ENCODE data around the gene LAMB1. TPM values are rescaled to one million over a fixed set of nuclear protein-coding genes. Genes with fewer than 3 reads are reported as not detected.
"Not testable (repeated sequence)": the region's sequence is repeated elsewhere in the genome, so short reads cannot be mapped to it uniquely, and the experiment has no call there.

Gene LAMB1
- total RNA-seq, 1 donor from 2014 or later: 0.41 TPM

DNA sequence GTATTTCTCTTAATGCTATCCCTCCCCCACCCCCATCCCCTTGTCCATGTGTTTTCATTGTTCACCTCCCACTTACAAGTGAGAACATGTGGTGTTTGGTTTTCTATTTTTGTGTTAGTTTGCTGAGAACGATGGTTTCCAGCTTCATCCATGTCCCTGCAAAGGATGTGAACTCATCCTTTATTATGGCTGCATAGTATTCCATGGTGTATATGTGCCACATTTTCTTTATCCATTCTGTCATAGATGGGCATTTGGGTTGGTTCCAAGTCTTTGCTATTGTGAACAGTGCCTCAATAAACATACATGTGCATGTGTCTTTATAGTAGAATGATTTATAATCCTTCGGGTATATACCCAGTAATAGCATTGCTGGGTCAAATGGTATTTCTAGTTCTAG lies 81.1 kb downstream of the LAMB1 start:
- DNase-seq (ENCODE audit: low spot score); H3K9me3 Mint-ChIP-seq; H3K27me3 Mint-ChIP-seq (ENCODE audit: low read depth); H3K4me3 Mint-ChIP-seq (ENCODE audit: low read depth); H3K27ac Mint-ChIP-seq: not testable (repeated sequence)
- peaks cover 39% of the 10 kb centered on the region for H3K4me1 Mint-ChIP-seq (ENCODE audit: low read depth)
- intact Hi-C loops (cut with micrococcal nuclease): loop anchor here (10.0 kb wide), 1 partner anchor 83 kb away; the partner anchor contains the start of gene LAMB1
- H3K36me3 Mint-ChIP-seq (ENCODE audit: low read depth): peaks cover 84% of the 10 kb centered on the region

GRCh38 chr7:107920048-107920772 lies 82.8 kb downstream of the LAMB1 start:
- H3K36me3 Mint-ChIP-seq (ENCODE audit: low read depth): peaks cover 80% of the 10 kb centered on the region
- H3K9me3 Mint-ChIP-seq: peaks cover 4% of the 10 kb centered on the region
- intact Hi-C loops (cut with micrococcal nuclease): loop anchor here (10.0 kb wide), 1 partner anchor 85 kb away; the partner anchor contains the start of gene LAMB1
- no peaks in the 10 kb centered on the region for H3K27me3 Mint-ChIP-seq (ENCODE audit: low read depth)
- no peak overlapping the region for H3K4me3 Mint-ChIP-seq (ENCODE audit: low read depth)
- H3K4me1 Mint-ChIP-seq (ENCODE audit: low read depth): peaks cover 36% of the 10 kb centered on the region
- DNase-seq (ENCODE audit: low spot score): no peak
- no peak overlapping the region for H3K27ac Mint-ChIP-seq

DNA sequence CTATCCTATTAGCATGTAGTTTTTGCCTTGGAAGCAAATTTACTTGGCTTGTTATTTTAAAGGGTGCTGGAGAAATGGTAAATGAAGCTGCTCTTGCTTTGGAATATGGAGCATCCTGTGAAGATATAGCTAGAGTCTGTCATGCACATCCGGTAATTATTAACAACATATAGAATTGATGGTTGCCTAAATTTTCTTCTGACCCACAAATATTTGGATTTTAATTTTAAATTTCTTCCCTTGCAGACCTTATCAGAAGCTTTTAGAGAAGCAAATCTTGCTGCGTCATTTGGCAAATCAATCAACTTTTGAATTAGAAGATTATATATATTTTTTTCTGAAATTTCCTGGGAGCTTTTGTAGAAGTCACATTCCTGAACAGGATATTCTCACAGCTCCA lies 84.0 kb downstream of the LAMB1 start:
- Mint-ChIP-seq H3K27ac (no peak overlapping the region), H3K9me3 (peaks cover 4% of the 10 kb centered on the region), H3K4me3 (ENCODE audit: low read depth) (no peak overlapping the region), H3K27me3 (ENCODE audit: low read depth) (no peaks in the 10 kb centered on the region), H3K36me3 (ENCODE audit: low read depth) (peaks cover 85% of the 10 kb centered on the region), H3K4me1 (ENCODE audit: low read depth) (peaks cover 34% of the 10 kb centered on the region)
- DNase-seq (ENCODE audit: low spot score): no peak
- intact Hi-C loops (cut with micrococcal nuclease): no loop called here

GRCh38 chr7:107917763-107918651 lies 85.0 kb downstream of the LAMB1 start:
- intact Hi-C loops (cut with micrococcal nuclease): no loop called here
- Mint-ChIP-seq H3K4me1 (ENCODE audit: low read depth) (peaks cover 35% of the 10 kb centered on the region), H3K4me3 (ENCODE audit: low read depth) (no peak overlapping the region), H3K27me3 (ENCODE audit: low read depth) (no peaks in the 10 kb centered on the region), H3K9me3 (peaks cover 4% of the 10 kb centered on the region), H3K27ac (no peak overlapping the region), H3K36me3 (ENCODE audit: low read depth) (peaks cover 86% of the 10 kb centered on the region)
- DNase-seq (ENCODE audit: low spot score): no peak

DNA sequence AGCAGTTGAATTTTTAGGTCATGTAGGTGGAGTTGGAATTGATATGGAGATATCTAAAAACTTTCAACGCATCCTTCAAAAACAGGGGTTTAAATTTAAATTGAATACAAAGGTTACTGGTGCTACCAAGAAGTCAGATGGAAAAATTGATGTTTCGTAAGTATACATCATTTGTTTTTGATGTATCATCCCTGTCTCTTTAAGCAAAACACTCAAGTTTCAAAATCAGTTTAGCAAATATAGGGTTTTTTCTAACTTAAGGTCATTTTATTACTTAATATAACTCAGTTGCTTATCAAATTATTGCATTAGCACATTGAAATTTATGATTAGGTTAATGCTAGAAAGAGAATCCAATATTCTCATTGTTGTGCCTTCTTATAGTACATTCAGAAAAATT lies 87.4 kb downstream of the LAMB1 start:
- Mint-ChIP-seq H3K4me1 (ENCODE audit: low read depth) (peaks cover 26% of the 10 kb centered on the region), H3K27me3 (ENCODE audit: low read depth) (no peaks in the 10 kb centered on the region), H3K36me3 (ENCODE audit: low read depth) (peaks cover 85% of the 10 kb centered on the region), H3K9me3 (peaks cover 5% of the 10 kb centered on the region), H3K27ac (no peak overlapping the region), H3K4me3 (ENCODE audit: low read depth) (no peak overlapping the region)
- intact Hi-C loops (cut with micrococcal nuclease): no loop called here
- DNase-seq (ENCODE audit: low spot score): no peak

GRCh38 chr7:107914831-107915230 lies 88.1 kb downstream of the LAMB1 start:
- Mint-ChIP-seq H3K27me3 (ENCODE audit: low read depth) (no peaks in the 10 kb centered on the region), H3K9me3 (peaks cover 5% of the 10 kb centered on the region), H3K4me1 (ENCODE audit: low read depth) (peaks cover 23% of the 10 kb centered on the region), H3K36me3 (ENCODE audit: low read depth) (peaks cover 84% of the 10 kb centered on the region), H3K4me3 (ENCODE audit: low read depth) (no peak overlapping the region), H3K27ac (no peak overlapping the region)
- DNase-seq (ENCODE audit: low spot score): no peak
- intact Hi-C loops (cut with micrococcal nuclease): no loop called here

- Mint-ChIP-seq H3K9me3 (peaks cover 5% of the 10 kb centered on the region), H3K27me3 (ENCODE audit: low read depth) (no peaks in the 10 kb centered on the region), H3K36me3 (ENCODE audit: low read depth) (peaks cover 87% of the 10 kb centered on the region), H3K4me3 (ENCODE audit: low read depth) (no peak overlapping the region), H3K27ac (no peak overlapping the region), H3K4me1 (ENCODE audit: low read depth) (peaks cover 23% of the 10 kb centered on the region)
- intact Hi-C loops (cut with micrococcal nuclease): no loop called here
- DNase-seq (ENCODE audit: low spot score): no peak
Measured at GRCh38 chr7:107913851-107914250, 89.1 kb downstream of the LAMB1 start.

GRCh38 chr7:107911981-107912380 lies 91.0 kb downstream of the LAMB1 start:
- Mint-ChIP-seq H3K4me3 (ENCODE audit: low read depth) (no peak overlapping the region), H3K4me1 (ENCODE audit: low read depth) (peaks cover 20% of the 10 kb centered on the region), H3K27ac (no peak overlapping the region), H3K9me3 (peaks cover 5% of the 10 kb centered on the region), H3K27me3 (ENCODE audit: low read depth) (no peaks in the 10 kb centered on the region), H3K36me3 (ENCODE audit: low read depth) (peaks cover 81% of the 10 kb centered on the region)
- intact Hi-C loops (cut with micrococcal nuclease): no loop called here
- DNase-seq (ENCODE audit: low spot score): no peak

GRCh38 chr7:107909445-107909844 lies 93.5 kb downstream of the LAMB1 start:
- DNase-seq (ENCODE audit: low spot score): no peak
- Mint-ChIP-seq H3K4me1 (ENCODE audit: low read depth) (peaks cover 13% of the 10 kb centered on the region), H3K9me3 (peaks cover 5% of the 10 kb centered on the region), H3K4me3 (ENCODE audit: low read depth) (no peak overlapping the region), H3K36me3 (ENCODE audit: low read depth) (peaks cover 82% of the 10 kb centered on the region), H3K27ac (no peak overlapping the region), H3K27me3 (ENCODE audit: low read depth) (no peaks in the 10 kb centered on the region)
- intact Hi-C loops (cut with micrococcal nuclease): no loop called here

- Mint-ChIP-seq H3K36me3 (ENCODE audit: low read depth) (peaks cover 78% of the 10 kb centered on the region), H3K4me3 (ENCODE audit: low read depth) (no peak overlapping the region), H3K9me3 (peaks cover 5% of the 10 kb centered on the region), H3K27ac (no peak overlapping the region), H3K27me3 (ENCODE audit: low read depth) (no peaks in the 10 kb centered on the region), H3K4me1 (ENCODE audit: low read depth) (peaks cover 2% of the 10 kb centered on the region)
- no peak for DNase-seq (ENCODE audit: low spot score)
- intact Hi-C loops (cut with micrococcal nuclease): no loop called here
Measured at GRCh38 chr7:107907790-107908189, 95.2 kb downstream of the LAMB1 start.

GRCh38 chr7:107902381-107902780 lies 100.6 kb downstream of the LAMB1 start:
- intact Hi-C loops (cut with micrococcal nuclease): no loop called here
- Mint-ChIP-seq H3K9me3 (no peaks in the 10 kb centered on the region), H3K4me3 (ENCODE audit: low read depth) (no peak overlapping the region), H3K27ac (peak overlapping the region; percentile 8), H3K36me3 (ENCODE audit: low read depth) (peaks cover 52% of the 10 kb centered on the region), H3K4me1 (ENCODE audit: low read depth) (peaks cover 12% of the 10 kb centered on the region), H3K27me3 (ENCODE audit: low read depth) (no peaks in the 10 kb centered on the region)
- DNase-seq (ENCODE audit: low spot score): no peak

- H3K27me3 Mint-ChIP-seq (ENCODE audit: low read depth): no peaks in the 10 kb centered on the region
- peaks cover 52% of the 10 kb centered on the region for H3K36me3 Mint-ChIP-seq (ENCODE audit: low read depth)
- H3K9me3 Mint-ChIP-seq: no peaks in the 10 kb centered on the region
- H3K27ac Mint-ChIP-seq: no peak overlapping the region
- peaks cover 22% of the 10 kb centered on the region for H3K4me1 Mint-ChIP-seq (ENCODE audit: low read depth)
- intact Hi-C loops (cut with micrococcal nuclease): no loop called here
- H3K4me3 Mint-ChIP-seq (ENCODE audit: low read depth): no peak overlapping the region
- DNase-seq (ENCODE audit: low spot score): no peak
Measured at GRCh38 chr7:107900496-107901015, 102.4 kb downstream of the LAMB1 start.
